RPMI7951 (cell line): ENCODE measurements around the gene DIDO1. TPM values are rescaled to one million over a fixed set of nuclear protein-coding genes. Genes with fewer than 3 reads are reported as not detected.

ENCODE experiments used
- DNase-seq: peaks from one replicate; pipeline ENCODE4 v3.0.0-alpha.2; 2012; ENCODE audit warnings: low read depth
- total RNA-seq: library from RNA; depleted of rRNA; stranded (reverse); fragments of >200 nt; shearing (Covaris generic); gene quantifications from 2 replicates; pipeline ENCODE4 v1.2.3, GENCODE V29; 2014; rRNA removed

DIDO1 gene
- 30.0 and 32.1 TPM in 2 replicates for total RNA-seq

GRCh38 chr20:62926229-62927127 lies at the start of gene DIDO1:
TSS of gene DIDO1 (minus strand) at chr20:62926505.
- DNase-seq = peak; percentile 87

- no peak for DNase-seq
Observed at GRCh38 chr20:62975251-62975760, 49.0 kb upstream of the DIDO1 start.

GRCh38 chr20:62972845-62973745 lies 46.8 kb upstream of the DIDO1 start:
- no peak for DNase-seq

GRCh38 chr20:62971950-62972844 lies 45.9 kb upstream of the DIDO1 start:
- DNase-seq = peak; percentile 75

- no peak for DNase-seq
Observed at GRCh38 chr20:62971211-62971949, 45.1 kb upstream of the DIDO1 start.

GRCh38 chr20:62970307-62971210 lies 44.3 kb upstream of the DIDO1 start:
- peak; percentile 13 for DNase-seq

- no peak for DNase-seq
Observed at GRCh38 chr20:62969939-62970306, 43.6 kb upstream of the DIDO1 start.

GRCh38 chr20:62969179-62969760 lies 43.0 kb upstream of the DIDO1 start:
- DNase-seq = no peak

GRCh38 chr20:62968378-62969178 lies 42.3 kb upstream of the DIDO1 start:
- DNase-seq = no peak

- no peak for DNase-seq
Observed at GRCh38 chr20:62967628-62968351, 41.5 kb upstream of the DIDO1 start.

GRCh38 chr20:62967149-62967501 lies 40.8 kb upstream of the DIDO1 start:
- DNase-seq = no peak

- DNase-seq = no peak
Observed at GRCh38 chr20:62966212-62967148, 40.2 kb upstream of the DIDO1 start.

- DNase-seq = no peak
Observed at GRCh38 chr20:62965363-62965771, 39.1 kb upstream of the DIDO1 start.

- DNase-seq = no peak
Observed at GRCh38 chr20:62964700-62965099, 38.4 kb upstream of the DIDO1 start.

GRCh38 chr20:62963614-62964397 lies 37.5 kb upstream of the DIDO1 start:
- DNase-seq = no peak
